ENCODE data around the gene SELENOF. TPM values are rescaled to one million over a fixed set of nuclear protein-coding genes. Genes with fewer than 3 reads are reported as not detected.

Gene SELENOF
- total RNA-seq (2022; extraction: Qiagen RNA extraction), result 147 to 192 TPM (median 157 TPM) in 5 replicates

GRCh38 chr1:86913896-86914600 is at the start of gene SELENOF:
SELENOF (minus strand) TSS chr1:86914126; CDS start chr1:86914111, 15 bp downstream.

GRCh38 chr1:86914601-86914997 is 673 bp upstream of the SELENOF start, which contains the start of gene HS2ST1:
HS2ST1 (plus strand) TSS chr1:86914635.

Other genes with a start within 250 kb of the SELENOF start
- 32.9 to 38.0 TPM (median 35.6 TPM) in 5 replicates for gene SH3GLB1, start 209.6 kb downstream of the SELENOF start, total RNA-seq (2022; extraction: Qiagen RNA extraction)
- 10.5 to 12.4 TPM (median 11.7 TPM) in 5 replicates for gene HS2ST1, start 509 bp upstream of the SELENOF start, total RNA-seq (2022; extraction: Qiagen RNA extraction)

Measured in A549 treated with CORT108297 at 1 μM for 4 hours (cell line).